HK-2 (cell line): ENCODE data around the gene PSKH1.
"Not testable (repeated sequence)": the region's sequence is repeated elsewhere in the genome, so short reads cannot be mapped to it uniquely, and the experiment has no call there.

Experiments used
- DNase-seq: peaks from one replicate; pipeline ENCODE4 v3.0.0-alpha.2; 2018; ENCODE audit not compliant: unreplicated experiment

Gene PSKH1

DNA sequence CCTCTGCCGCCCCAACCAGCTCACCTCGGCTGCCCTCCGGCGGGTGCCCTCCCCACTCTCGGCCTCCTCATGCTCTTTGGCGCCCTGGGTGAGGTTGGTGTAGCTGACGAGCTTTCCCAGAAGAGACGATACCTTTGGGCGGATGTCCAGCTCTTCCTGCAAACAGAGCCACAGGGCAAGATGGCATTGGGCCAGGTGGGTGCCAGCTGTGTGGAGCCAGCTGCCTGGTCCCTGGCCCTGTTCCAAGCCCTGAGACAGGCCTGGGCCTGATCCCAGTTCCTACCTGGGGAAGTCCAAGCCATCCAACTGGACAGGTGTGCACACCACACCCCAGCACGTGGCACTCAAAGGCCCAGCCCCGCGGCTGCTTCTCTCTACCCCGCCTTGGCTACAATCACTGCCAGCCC is 68.5 kb downstream of the PSKH1 start:
- DNase-seq = no peak

DNA sequence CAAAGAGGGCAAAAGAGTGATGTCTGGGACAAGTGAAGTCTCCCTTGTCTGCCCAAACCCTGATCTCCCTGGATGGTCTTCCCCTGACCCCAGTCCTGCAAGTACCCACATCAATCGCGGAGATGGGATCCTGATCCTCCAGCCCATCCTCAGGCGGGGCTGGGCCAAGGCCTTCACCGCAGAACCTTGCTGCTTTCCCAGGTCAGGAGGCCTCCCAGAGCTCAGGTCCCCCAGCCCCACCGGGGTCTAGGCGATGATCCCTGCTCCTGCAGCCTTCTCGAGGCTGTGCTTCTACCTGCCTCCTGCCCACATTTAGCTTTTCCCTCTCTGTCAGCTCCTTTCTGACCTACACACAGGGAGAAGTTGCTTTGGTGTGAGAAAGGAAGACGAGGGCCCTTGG is 69.1 kb downstream of the PSKH1 start:
- no peak for DNase-seq

DNA sequence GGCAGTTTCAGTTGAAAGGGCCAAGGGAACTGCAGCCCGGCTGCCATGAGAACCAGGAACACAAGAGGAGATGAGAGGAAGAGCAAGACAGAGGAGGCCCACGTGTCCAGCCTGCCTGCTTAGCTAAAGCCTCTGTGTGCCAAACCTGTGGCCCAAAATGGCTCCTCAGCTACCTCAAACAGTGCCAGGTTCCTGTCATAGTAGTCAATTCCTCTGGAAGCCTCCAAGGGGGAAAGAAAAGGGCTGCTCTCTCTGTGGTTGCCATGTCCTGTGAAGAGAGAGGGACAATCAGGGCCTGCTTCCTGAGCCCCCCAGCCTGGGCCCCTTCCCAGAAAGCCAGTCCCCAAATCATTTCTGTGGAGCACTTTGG is 70.2 kb downstream of the PSKH1 start:
- DNase-seq = no peak

DNA sequence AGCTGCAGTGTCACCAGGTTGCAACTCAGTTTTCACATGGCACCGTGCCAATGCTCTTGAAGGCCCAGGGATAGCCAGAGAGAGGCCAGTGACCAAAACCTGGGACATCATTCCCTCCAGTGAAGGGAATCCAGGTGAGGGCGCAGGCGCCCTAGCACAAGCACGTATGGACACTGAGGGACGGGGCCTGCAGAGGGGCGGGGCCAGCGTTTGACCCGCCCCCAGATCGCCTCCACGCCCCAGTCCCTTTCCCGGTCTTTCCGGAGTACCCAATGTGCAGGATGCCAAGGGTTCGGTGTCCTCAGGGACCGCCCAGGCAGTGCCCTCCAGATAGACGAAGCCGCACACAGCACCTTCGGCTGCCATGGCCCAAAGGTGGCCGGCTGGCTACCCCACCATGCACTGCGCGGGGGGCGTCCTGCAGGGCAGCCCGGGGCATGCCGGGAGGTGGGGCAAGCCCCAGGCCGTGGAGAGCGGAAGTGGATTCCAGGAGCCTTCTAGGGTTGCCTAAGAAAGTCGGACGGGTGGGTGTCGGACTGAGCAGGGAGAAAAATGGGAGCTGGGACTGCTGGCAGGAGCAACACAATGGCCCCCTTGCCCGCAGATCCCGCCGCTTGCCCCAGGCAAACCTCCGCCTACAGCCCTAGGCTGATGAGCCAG is 70.7 kb downstream of the PSKH1 start:
- DNase-seq = no peak

- no peak for DNase-seq
Measured at GRCh38 chr16:67964477-67965131, 71.5 kb downstream of the PSKH1 start.

- no peak for DNase-seq
Measured at GRCh38 chr16:67965668-67966548, 72.9 kb downstream of the PSKH1 start.

- no peak for DNase-seq
Measured at GRCh38 chr16:67966549-67967182, 73.6 kb downstream of the PSKH1 start.

GRCh38 chr16:67967183-67967957 is 74.3 kb downstream of the PSKH1 start:
- no peak for DNase-seq

GRCh38 chr16:67967958-67968399 is 74.9 kb downstream of the PSKH1 start:
- DNase-seq = peak; percentile 45

DNA sequence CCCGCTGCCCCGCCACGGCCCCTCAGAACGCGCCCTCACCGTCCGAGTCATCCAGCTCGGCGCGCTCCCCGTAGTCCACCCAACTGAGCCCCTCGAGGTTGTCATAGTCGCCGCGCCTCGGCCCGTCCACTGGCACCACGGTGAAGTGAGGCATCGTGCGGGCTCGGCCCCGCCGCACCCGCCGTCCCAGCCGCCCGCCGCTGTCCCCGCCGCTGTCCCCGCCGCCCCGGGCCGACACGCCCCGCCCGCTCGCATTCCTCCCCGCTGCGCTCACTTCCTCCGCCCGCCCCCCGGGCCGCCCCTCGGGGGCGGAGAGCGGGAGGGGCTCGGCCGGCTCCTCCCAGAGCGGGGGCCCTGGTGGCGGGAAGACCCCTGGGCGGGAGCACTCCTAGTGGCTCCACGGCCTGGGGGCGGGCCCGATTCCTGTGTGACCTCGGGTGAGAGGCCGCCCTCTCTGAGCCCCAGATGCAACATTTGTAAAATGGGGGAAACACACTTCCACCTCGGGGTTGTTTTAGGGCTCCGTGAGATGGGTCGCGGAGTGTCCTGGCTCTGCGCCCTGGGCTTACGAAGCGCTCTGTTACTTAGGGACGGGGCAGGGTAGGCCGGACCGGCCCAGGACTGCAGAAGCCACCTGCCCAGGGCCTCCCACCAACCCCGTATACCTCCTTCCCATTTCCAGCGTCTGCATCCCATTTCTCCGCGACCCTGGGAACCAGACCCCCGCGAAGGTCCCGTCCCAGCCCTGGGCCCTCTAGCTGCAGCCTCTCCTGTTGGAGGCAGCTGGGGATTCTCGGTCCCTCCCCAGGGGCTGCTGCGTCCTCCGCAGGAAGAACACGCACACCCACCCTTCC is 75.6 kb downstream of the PSKH1 start, which contains the start of gene SLC12A4:
Gene SLC12A4, minus strand, starts transcription at position 238 of the 854 bp plus-strand sequence. Its CDS starts 84 bp downstream, at position 154.
- DNase-seq = peak; percentile 84

DNA sequence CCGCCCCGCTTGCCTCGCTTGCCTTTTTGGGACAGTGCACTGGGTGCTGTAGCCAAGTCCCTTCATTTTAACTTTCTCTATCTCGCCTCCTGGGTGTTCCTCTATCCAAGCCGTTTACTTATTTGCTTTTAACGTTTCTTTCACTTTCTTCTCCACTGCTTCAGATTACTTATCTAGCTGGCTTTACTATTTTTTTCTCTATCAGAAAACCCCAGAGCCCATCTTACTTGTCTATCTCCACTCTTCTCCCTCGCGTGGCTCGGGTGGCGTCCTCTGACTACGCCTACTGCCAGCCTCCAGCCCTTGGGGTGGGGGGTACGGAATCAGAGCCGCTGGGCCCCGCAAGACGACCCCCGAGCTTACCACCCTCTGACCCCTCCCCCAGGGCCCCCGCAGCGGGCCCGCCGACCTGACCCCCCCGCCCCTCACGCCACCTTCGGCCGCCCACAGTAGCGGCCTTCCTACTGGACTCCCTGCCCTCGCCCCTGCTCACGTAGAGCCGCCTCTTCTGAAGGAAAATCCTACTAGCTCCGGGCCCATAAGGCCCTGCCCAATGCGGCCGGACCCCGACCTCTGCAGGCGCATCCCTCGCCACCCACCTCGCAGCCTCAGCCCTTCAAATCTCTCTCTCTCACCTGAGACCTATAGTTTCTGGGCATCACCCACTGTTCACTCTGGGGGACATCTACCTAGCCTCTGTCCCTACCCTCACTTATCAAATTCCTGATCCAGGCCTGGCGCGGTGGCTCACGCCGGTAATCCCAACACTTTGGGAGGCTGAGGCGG is 76.4 kb downstream of the PSKH1 start:
- no peak for DNase-seq

GRCh38 chr16:67971111-67971510 is 78.1 kb downstream of the PSKH1 start:
- DNase-seq = no peak

- not testable (repeated sequence) for DNase-seq
Measured at GRCh38 chr16:67972285-67972684, 79.2 kb downstream of the PSKH1 start.

- DNase-seq = no peak
Measured at GRCh38 chr16:67975321-67976105, 82.5 kb downstream of the PSKH1 start.

GRCh38 chr16:67976205-67976604 is 83.2 kb downstream of the PSKH1 start:
- DNase-seq = no peak

- no peak for DNase-seq
Measured at GRCh38 chr16:67977005-67977404, 84.0 kb downstream of the PSKH1 start.

- no peak for DNase-seq
Measured at GRCh38 chr16:67977469-67978227, 84.6 kb downstream of the PSKH1 start.
